ENCODE data around the gene CAMTA1.

CAMTA1 gene

DNA sequence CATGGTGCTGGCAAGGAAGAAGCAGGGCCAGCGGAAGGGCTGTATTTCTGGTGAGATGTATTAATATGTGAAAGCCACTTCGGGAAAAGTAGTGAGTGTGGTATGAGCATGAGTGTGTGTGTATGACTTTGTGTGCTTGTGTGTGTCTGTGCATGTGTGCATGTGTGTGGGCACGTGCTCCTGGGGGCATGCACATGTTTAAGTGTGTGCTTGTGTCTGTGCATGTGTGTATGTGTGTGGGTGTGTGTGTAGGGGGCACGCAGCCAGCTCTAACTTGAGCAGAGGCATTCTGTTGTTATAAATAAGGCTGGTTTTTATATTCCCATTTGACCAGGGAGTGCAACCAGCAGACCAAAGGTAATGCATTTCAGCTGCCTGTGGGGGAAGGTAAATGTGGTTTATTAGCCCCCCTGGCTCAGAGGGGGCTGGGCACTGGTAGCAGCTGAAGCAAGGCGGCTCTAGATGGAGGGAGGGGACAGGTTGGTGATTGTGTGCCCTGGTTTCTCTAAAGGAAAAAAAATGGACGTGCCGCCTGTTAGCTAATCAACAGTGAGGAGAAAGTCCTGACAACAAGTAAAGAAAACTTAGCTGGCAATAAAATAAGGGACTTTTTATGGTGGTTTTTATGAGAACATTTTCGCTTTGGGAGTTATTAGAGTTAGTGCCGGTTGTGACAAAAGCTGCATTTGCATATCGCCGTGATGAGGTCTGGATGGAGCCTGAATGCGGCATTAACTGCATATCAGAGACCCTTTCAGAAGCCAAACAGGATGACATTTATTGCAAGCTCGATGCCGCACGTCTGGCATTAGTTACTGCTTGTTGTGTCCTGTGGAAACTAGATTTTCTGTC lies 180.1 kb downstream of the CAMTA1 start:
- TF ChIP-seq, protein P1, sequence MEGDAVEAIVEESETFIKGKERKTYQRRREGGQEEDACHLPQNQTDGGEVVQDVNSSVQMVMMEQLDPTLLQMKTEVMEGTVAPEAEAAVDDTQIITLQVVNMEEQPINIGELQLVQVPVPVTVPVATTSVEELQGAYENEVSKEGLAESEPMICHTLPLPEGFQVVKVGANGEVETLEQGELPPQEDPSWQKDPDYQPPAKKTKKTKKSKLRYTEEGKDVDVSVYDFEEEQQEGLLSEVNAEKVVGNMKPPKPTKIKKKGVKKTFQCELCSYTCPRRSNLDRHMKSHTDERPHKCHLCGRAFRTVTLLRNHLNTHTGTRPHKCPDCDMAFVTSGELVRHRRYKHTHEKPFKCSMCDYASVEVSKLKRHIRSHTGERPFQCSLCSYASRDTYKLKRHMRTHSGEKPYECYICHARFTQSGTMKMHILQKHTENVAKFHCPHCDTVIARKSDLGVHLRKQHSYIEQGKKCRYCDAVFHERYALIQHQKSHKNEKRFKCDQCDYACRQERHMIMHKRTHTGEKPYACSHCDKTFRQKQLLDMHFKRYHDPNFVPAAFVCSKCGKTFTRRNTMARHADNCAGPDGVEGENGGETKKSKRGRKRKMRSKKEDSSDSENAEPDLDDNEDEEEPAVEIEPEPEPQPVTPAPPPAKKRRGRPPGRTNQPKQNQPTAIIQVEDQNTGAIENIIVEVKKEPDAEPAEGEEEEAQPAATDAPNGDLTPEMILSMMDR (IDR thresholded peaks at IDR 0.05; ENCODE audit: borderline replicate concordance, insufficient read depth, low read depth, low read length): no peak
- no peak overlapping the region for H3K4me3 ChIP-seq (ENCODE audit: low read depth, low read length)

DNA sequence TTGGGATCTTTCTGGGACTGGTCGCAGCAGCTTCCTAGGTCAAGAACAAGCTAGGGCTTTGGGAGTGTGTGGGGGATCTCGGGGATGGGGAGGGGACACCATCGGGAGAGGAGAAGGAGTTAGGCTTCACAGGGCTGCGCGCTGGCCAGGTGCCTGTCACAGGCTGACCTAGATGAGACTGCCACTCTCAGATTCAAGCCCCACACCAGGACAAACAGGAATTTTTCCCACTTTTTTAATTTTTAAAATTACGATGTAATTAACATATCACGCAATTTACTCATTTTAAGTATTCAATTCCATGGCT lies 180.6 kb downstream of the CAMTA1 start:
- TF ChIP-seq, protein P1 (IDR thresholded peaks at IDR 0.05; ENCODE audit: borderline replicate concordance, insufficient read depth, low read depth, low read length): no peak
- no peak overlapping the region for H3K4me3 ChIP-seq (ENCODE audit: low read depth, low read length)

DNA sequence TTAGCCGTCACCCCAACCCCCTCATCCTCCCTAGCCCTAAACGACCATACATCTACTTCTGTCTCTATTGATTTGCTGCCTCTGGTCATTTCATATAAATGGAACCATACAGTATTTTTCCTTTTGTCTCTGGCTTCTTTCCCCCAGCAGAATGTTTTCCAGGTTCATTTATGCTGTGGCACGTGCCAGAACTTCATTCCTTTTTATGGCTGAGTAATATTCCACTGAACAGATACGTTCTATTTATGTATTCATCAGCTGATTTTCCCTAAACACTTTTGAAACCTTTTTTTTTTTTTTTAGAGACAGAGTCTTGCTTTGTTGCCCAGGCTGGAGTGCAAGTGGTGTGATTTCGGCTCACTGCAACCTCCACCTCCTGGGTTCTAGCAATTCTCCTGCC lies 181.1 kb downstream of the CAMTA1 start:
- TF ChIP-seq, protein P1 (IDR thresholded peaks at IDR 0.05; ENCODE audit: borderline replicate concordance, insufficient read depth, low read depth, low read length): no peak
- H3K4me3 ChIP-seq (ENCODE audit: low read depth, low read length): no peak overlapping the region

DNA sequence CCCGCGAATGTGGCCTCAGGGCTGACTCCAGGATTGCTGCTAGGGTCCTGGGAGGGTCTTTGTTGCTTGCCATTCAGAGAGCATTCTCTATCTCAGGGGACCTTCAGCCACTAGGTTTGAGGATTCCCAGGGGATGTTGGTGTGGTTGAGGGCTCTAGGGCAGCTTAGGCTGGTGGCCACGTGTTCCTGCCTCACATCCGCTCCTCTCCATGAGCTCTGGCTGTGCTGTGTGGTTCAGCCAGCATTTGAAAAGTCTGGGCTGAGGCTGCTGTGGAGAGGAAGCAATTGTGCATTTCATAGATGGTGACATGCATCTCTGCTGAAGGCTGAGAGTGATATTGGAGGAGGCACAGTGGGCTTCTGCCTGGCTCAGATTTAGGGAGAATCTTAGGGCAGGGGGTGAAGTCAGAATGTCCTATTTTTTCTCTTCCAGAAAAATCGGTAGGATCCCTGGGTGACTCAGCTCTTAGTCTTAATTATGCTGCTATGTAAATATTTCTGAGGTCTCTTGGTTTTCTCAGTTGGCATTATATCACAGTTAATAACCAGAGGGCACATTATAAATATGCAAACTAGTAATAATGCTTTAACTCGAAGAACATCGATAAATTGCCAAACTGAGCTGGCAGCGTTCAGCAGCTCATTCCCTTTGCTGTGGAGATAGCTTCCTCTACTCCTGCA lies 182.3 kb downstream of the CAMTA1 start:
- TF ChIP-seq, protein P1 (IDR thresholded peaks at IDR 0.05; ENCODE audit: borderline replicate concordance, insufficient read depth, low read depth, low read length): no peak
- H3K4me3 ChIP-seq (ENCODE audit: low read depth, low read length): no peak overlapping the region

DNA sequence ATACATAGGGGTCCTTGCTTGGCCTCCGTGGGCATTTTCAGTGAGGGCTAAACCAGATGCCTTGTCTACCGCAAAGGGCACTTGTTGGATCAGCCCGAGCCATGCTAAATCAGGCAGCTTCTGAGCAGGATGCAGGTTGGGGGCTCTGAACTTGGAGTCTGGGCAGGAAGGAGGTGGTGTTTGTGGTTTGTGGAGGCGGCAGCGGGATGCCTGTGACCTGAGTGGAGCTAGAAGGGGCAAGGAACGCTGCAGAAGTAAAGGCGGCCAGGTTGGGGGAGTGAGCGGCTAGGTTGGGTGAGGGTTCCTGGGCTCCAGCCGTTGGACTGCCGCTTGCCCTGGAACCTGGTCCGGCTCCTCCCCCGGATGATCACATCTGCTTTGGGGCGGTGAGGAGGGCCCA lies 183.9 kb downstream of the CAMTA1 start:
- TF ChIP-seq, protein P1 (IDR thresholded peaks at IDR 0.05; ENCODE audit: borderline replicate concordance, insufficient read depth, low read depth, low read length): no peak
- H3K4me3 ChIP-seq (ENCODE audit: low read depth, low read length): no peak overlapping the region

DNA sequence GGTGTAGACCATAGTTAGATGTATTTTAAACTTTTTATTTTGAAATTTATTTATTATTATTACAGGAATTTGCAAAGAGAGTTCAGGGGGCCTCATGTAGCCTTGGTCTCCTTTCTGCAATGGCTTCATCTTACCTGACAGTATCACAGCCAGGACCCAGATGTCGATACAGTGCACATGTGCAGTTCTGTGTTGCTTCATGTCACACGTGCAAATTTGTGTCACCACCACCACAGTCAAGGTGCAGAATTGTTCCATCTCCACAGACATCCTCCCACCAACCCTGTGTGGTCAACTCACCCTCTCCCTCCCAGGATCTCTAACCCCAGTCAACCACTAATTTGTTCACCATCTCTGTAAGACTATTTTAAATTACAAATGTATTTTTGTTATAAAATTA lies 184.5 kb downstream of the CAMTA1 start:
- no peak overlapping the region for H3K4me3 ChIP-seq (ENCODE audit: low read depth, low read length)
- TF ChIP-seq, protein P1 (IDR thresholded peaks at IDR 0.05; ENCODE audit: borderline replicate concordance, insufficient read depth, low read depth, low read length): no peak

DNA sequence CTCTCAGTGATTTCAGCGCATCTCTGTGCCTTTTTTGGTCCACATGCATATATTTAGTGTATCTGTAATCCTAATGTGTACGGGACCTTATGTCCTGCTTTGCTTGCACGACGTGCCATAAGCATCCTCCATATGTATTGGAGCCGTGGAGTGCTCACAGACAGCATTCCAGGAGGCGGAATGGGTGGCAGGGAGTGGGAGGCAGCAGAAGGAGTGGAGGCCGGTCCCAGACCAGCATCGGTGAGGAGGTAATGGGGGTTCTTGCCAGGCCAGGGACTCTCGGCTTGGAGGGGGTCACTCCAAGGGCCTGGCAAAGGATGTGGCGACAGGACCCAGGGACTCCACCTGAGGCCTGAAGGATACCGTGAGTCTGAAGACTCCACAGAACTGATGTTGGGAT lies 185.0 kb downstream of the CAMTA1 start:
- TF ChIP-seq, protein P1 (IDR thresholded peaks at IDR 0.05; ENCODE audit: borderline replicate concordance, insufficient read depth, low read depth, low read length): no peak
- no peak overlapping the region for H3K4me3 ChIP-seq (ENCODE audit: low read depth, low read length)
